GM19397 (cell line): ENCODE measurements around the gene CD80.
"Not testable (repeated sequence)": the region's sequence is repeated elsewhere in the genome, so short reads cannot be mapped to it uniquely, and the experiment has no call there.

Experiments
- ATAC-seq: cut with Tn5 transposase; IDR thresholded peaks from one replicate; pipeline ENCODE4 v1.9.1; 2021; ENCODE audit warnings: mild to moderate bottlenecking, moderate library complexity; ENCODE audit not compliant: unreplicated experiment

CD80 gene

GRCh38 chr3:119559441-119559963 is at the start of gene CD80:
Gene CD80, minus strand, starts transcription at chr3:119559614. Its CDS starts 1,886 bp downstream, at chr3:119557728.
- peak; percentile 54 for ATAC-seq

GRCh38 chr3:119608405-119609000 is 49.1 kb upstream of the CD80 start:
- no peak for ATAC-seq

GRCh38 chr3:119604878-119605277 is 45.5 kb upstream of the CD80 start:
- ATAC-seq = no peak

- no peak for ATAC-seq
These were observed 43.3 kb upstream of the CD80 start for GRCh38 chr3:119602676-119603075.

GRCh38 chr3:119601154-119601553 is 41.7 kb upstream of the CD80 start:
- ATAC-seq = no peak

- peak; percentile 69 for ATAC-seq
These were observed 41.3 kb upstream of the CD80 start for GRCh38 chr3:119600732-119601131.

- no peak for ATAC-seq
These were observed 40.3 kb upstream of the CD80 start for GRCh38 chr3:119599558-119600174.

- peak; percentile 34 for ATAC-seq
These were observed 39.1 kb upstream of the CD80 start for GRCh38 chr3:119598410-119599098.

GRCh38 chr3:119597548-119598288 is 38.3 kb upstream of the CD80 start, which contains the start of gene PLA1A:
Gene PLA1A, plus strand, starts transcription at chr3:119597885. Its CDS starts 29 bp downstream, at chr3:119597914.
- no peak for ATAC-seq

- ATAC-seq = no peak
These were observed 37.0 kb upstream of the CD80 start for GRCh38 chr3:119596398-119596797.

GRCh38 chr3:119595639-119596334 is 36.4 kb upstream of the CD80 start:
- ATAC-seq = no peak

- ATAC-seq = not testable (repeated sequence)
These were observed 35.5 kb upstream of the CD80 start for GRCh38 chr3:119594929-119595328.

GRCh38 chr3:119594066-119594465 is 34.7 kb upstream of the CD80 start:
- ATAC-seq = no peak

GRCh38 chr3:119592861-119593260 is 33.4 kb upstream of the CD80 start:
- ATAC-seq = no peak

GRCh38 chr3:119590706-119591105 is 31.3 kb upstream of the CD80 start:
- no peak for ATAC-seq

- ATAC-seq = no peak
These were observed 29.8 kb upstream of the CD80 start for GRCh38 chr3:119589102-119589773.

GRCh38 chr3:119588112-119588511 is 28.7 kb upstream of the CD80 start:
- ATAC-seq = peak; percentile 54

- no peak for ATAC-seq
These were observed 27.3 kb upstream of the CD80 start for GRCh38 chr3:119586733-119587172.

GRCh38 chr3:119585856-119586570 is 26.6 kb upstream of the CD80 start:
- ATAC-seq = no peak
